AG04450 (cell line): Measurements from ENCODE around the gene YARS1. TPM values are rescaled to one million over a fixed set of nuclear protein-coding genes. Genes with fewer than 3 reads are reported as not detected.

Experiments used
- CTCF ChIA-PET: fragments of 300-600, 350-600 bp; formaldehyde crosslinking; extraction: SDS; loops from one replicate; lab custom pipeline; 2022; ENCODE audit warnings: antibody characterized with exemption, inconsistent platforms; lab: Charles Lee
- POLR2A ChIA-PET: fragments of 350-600 bp; formaldehyde crosslinking; extraction: SDS; loops from one replicate; lab custom pipeline; 2021; ENCODE audit warnings: antibody characterized with exemption, inconsistent platforms; lab: Yijun Ruan, JAX
- DNase-seq: peaks from one replicate; pipeline ENCODE4 v3.0.0-alpha.2; 2011; ENCODE audit warnings: low read depth, low spot score
- H3K27ac ChIP-seq: one replicate; pipeline ENCODE4 v1.5.1; 2012; ENCODE audit warnings: low read depth, low read length, control low read depth
- H3K27me3 ChIP-seq: one replicate; pipeline ENCODE4 v1.6.0; 2012; ENCODE audit warnings: low read length; ENCODE audit not compliant: control insufficient read depth, insufficient read depth
- H3K4me3 ChIP-seq: 2 replicates; pipeline ENCODE4 v1.5.1; 2011; ENCODE audit warnings: mild to moderate bottlenecking, low read depth, low read length, control low read depth
- H3K9me3 ChIP-seq: 2 replicates; pipeline ENCODE4 v1.5.1; 2012; ENCODE audit warnings: low read length; ENCODE audit not compliant: control insufficient read depth, insufficient read depth
- polyA plus RNA-seq: library from polyadenylated mRNA; depleted of rRNA; stranded (reverse); fragments of >200 nt; gene quantifications from 2 replicates; pipeline ENCODE4 v1.2.3, GENCODE V29; 2011
- TF ChIP-seq, protein P1 (sequence below): IDR thresholded peaks from 2 replicates; pipeline ENCODE4 v1.5.1; 2011; ENCODE audit warnings: low read depth, low read length, control low read depth, inconsistent platforms

Gene YARS1
- polyA plus RNA-seq, 1 experiment, result 105 TPM

GRCh38 chr1:32772281-32773017 lies 44.7 kb downstream of the YARS1 start:
- CTCF ChIA-PET, result interaction anchor here (0.9 to 9.6 kb wide), 14 partner anchors 11 to 372 kb away, joined by 3 to 133 read pairs (median 6); no protein-coding TSS in a partner anchor
- Histone ChIP-seq H3K27me3 (peaks cover 2% of the 10 kb centered on the region), H3K9me3 (no peaks in the 10 kb centered on the region; the same call in 1 of the 2 replicates), H3K27ac (no peak overlapping the region), H3K4me3 (no peak overlapping the region)
- TF ChIP-seq, protein P1, sequence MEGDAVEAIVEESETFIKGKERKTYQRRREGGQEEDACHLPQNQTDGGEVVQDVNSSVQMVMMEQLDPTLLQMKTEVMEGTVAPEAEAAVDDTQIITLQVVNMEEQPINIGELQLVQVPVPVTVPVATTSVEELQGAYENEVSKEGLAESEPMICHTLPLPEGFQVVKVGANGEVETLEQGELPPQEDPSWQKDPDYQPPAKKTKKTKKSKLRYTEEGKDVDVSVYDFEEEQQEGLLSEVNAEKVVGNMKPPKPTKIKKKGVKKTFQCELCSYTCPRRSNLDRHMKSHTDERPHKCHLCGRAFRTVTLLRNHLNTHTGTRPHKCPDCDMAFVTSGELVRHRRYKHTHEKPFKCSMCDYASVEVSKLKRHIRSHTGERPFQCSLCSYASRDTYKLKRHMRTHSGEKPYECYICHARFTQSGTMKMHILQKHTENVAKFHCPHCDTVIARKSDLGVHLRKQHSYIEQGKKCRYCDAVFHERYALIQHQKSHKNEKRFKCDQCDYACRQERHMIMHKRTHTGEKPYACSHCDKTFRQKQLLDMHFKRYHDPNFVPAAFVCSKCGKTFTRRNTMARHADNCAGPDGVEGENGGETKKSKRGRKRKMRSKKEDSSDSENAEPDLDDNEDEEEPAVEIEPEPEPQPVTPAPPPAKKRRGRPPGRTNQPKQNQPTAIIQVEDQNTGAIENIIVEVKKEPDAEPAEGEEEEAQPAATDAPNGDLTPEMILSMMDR, result no peak
- DNase-seq, result no peak
- POLR2A ChIA-PET, result interaction anchor here (0.6 to 2.4 kb wide), 4 partner anchors 36 to 252 kb away, joined by 3 to 13 read pairs (median 6); partner anchors contain the start of gene SYNC

DNA sequence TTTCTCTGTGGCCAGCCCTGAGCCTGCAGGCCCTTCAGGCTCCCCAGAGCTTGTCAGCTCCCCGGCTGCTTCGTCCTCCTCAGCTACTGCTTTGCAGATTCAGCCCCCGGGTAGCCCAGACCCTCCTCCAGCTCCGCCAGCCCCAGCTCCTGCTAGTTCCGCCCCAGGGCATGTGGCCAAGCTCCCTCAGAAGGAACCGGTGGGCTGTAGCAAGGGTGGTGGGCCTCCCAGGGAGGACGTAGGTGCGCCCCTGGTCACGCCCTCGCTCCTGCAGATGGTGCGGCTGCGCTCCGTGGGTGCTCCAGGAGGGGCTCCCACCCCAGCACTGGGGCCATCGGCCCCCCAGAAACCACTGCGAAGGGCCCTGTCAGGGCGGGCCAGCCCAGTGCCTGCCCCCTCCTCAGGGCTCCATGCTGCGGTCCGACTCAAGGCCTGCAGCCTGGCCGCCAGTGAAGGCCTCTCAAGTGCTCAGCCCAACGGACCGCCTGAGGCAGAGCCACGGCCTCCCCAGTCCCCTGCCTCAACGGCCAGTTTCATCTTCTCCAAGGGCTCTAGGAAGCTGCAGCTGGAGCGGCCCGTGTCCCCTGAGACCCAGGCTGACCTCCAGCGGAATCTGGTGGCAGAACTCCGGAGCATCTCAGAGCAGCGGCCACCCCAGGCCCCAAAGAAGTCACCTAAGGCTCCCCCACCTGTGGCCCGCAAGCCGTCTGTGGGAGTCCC lies 45.4 kb downstream of the YARS1 start:
- Histone ChIP-seq H3K27me3 (peaks cover 2% of the 10 kb centered on the region), H3K4me3 (no peak overlapping the region), H3K27ac (no peak overlapping the region), H3K9me3 (no peaks in the 10 kb centered on the region; the same call in 1 of the 2 replicates)
- POLR2A ChIA-PET, result interaction anchor here (2.4 kb wide), 1 partner anchor 59 kb away, joined by 13 read pairs; no protein-coding TSS in a partner anchor
- TF ChIP-seq, protein P1, result no peak
- DNase-seq, result no peak
- CTCF ChIA-PET, result interaction anchor here (0.9 to 9.6 kb wide), 9 partner anchors 10 to 371 kb away, joined by 3 to 133 read pairs (median 13); no protein-coding TSS in a partner anchor

DNA sequence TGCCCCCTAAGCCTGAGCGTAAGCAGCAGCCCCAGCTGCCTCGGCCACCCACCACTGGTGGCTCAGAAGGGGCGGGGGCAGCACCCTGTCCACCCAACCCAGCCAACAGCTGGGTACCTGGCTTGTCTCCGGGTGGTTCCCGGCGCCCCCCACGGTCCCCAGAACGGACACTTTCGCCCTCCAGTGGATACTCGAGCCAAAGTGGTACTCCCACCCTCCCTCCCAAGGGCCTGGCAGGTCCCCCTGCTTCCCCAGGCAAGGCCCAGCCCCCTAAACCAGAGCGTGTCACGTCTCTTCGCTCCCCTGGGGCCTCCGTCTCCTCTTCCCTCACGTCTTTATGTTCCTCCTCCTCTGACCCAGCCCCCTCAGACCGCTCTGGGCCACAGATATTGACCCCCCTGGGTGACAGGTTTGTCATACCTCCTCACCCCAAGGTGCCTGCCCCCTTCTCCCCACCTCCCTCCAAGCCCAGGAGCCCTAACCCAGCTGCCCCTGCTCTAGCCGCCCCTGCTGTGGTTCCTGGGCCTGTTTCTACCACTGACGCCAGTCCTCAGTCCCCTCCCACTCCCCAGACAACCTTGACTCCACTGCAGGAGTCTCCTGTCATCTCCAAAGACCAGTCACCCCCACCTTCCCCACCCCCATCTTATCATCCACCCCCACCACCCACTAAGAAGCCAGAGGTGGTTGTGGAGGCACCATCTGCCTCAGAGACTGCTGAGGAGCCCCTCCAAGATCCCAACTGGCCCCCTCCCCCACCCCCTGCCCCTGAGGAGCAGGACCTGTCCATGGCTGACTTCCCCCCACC lies 46.2 kb downstream of the YARS1 start:
- Histone ChIP-seq H3K9me3 (no peaks in the 10 kb centered on the region; the same call in 1 of the 2 replicates), H3K4me3 (no peak overlapping the region), H3K27me3 (peaks cover 2% of the 10 kb centered on the region), H3K27ac (no peak overlapping the region)
- no peak for DNase-seq
- TF ChIP-seq, protein P1, result no peak
- ChIA-PET CTCF (interaction anchor here (9.6 kb wide), 1 partner anchor 59 kb away, joined by 133 read pairs; no protein-coding TSS in a partner anchor), POLR2A (interaction anchor here (2.4 kb wide), 1 partner anchor 58 kb away, joined by 13 read pairs; no protein-coding TSS in a partner anchor)

- H3K27ac ChIP-seq, result no peak overlapping the region
- TF ChIP-seq, protein P1, result no peak
- POLR2A ChIA-PET, result interaction anchor here (1.5 kb wide), 1 partner anchor 67 kb away, joined by 5 read pairs; no protein-coding TSS in a partner anchor
These were observed 46.9 kb downstream of the YARS1 start for GRCh38 chr1:32770221-32770731.

More at GRCh38 chr1:32770221-32770731, 46.9 kb downstream of the YARS1 start:
- CTCF ChIA-PET, result interaction anchor here (1.3 to 9.6 kb wide), 2 partner anchors 58 to 369 kb away, joined by 4 to 133 read pairs; no protein-coding TSS in a partner anchor
- peaks cover 2% of the 10 kb centered on the region for H3K27me3 ChIP-seq
- no peak overlapping the region for H3K4me3 ChIP-seq
- DNase-seq, result no peak
- no peaks in the 10 kb centered on the region; the same call in 1 of the 2 replicates for H3K9me3 ChIP-seq
